ENCODE measurements around the gene CALHM5.

The CALHM5 gene

GRCh38 chr6:116508527-116508926, 2.9 kb upstream of the CALHM5 start:
- no peak for TF ChIP-seq CTCF (IDR thresholded peaks at IDR 0.05; ENCODE audit: low read depth, low read length)

DNA sequence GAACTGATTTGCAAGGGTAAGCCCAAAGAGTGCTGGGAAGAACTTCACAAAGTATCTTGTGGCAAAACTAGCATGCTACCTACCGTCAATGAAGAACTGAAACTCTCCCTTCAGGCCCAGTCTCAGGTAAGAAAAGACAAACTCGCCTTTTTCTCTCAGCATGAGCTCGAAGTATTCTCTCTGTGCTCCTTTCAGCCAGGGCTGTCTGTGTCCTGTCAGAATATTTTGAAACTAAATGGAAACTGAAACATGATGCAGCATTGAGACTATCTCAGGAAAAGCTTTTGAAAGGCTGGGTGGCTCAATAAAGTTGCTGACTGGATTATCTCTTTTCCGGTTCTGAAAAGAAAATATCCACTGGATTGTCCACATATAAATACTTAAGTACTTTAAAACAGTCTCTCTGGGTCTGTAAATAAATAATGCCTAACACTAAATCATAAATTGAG, 696 bp downstream of the CALHM5 start:
- peak overlapping the region; percentile 65 for H3K4me3 ChIP-seq (ENCODE audit: low read depth, low read length)

More at GRCh38 chr6:116508527-116508926, 2.9 kb upstream of the CALHM5 start:
- H3K4me3 ChIP-seq (ENCODE audit: low read depth, low read length), result no peak overlapping the region

GRCh38 chr6:116512734-116513133, 1.3 kb downstream of the CALHM5 start:
- peak overlapping the region; percentile 65 for H3K4me3 ChIP-seq (ENCODE audit: low read depth, low read length)
- no peak for TF ChIP-seq CTCF (IDR thresholded peaks at IDR 0.05; ENCODE audit: low read depth, low read length)

More for the DNA sequence above, 696 bp downstream of the CALHM5 start:
- TF ChIP-seq CTCF (IDR thresholded peaks at IDR 0.05; ENCODE audit: low read depth, low read length), result no peak

DNA sequence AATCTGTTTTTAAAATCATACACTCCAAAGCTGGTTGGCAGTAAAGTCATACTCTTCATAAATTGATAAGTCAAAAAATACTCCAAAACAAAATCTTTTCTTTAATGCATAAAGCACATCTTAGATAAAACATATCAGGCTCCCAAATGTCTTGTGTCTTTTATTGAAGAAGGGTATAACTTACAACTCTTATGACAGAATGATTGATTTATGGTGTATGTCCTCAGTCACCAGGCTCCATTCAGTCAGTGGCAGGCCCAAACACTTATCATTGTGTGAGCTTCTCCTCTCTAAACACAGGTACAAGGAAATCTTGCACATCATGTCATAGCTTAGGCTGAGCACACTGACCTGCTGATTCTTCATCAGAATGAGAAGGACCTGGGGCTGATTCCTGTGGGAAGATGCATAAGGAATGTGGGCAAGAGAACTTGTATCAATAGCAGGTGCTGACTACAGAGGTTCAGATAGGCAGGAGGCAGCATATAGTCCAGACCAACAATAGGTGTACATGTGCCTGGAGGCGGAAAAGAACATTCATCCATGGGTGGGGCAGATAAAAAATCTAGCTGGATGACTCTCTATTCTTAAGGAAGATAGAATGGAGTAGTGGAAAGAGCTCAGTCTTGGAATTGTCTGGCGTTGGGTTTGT, 1.9 kb downstream of the CALHM5 start:
- no peak for TF ChIP-seq CTCF (IDR thresholded peaks at IDR 0.05; ENCODE audit: low read depth, low read length)

DNA sequence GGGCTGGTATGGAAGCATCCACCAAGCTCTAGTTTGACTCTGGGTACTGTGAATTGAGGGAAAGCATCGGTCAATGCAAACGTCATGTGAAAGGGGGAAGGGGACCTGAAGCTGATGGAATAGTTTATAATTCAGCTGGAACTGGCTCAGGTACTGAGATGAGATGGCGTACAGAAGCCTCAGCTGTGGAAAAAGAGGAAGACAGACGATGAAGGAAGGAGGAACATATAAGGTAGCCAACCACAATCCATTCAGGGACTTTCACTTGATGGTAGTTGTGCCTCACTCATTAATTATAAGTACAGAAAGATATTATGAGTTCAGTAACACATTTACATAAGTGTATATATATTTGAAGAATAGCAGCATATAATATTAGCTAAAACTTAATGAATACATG, 2.7 kb downstream of the CALHM5 start:
- no peak for TF ChIP-seq CTCF (IDR thresholded peaks at IDR 0.05; ENCODE audit: low read depth, low read length)
- H3K4me3 ChIP-seq (ENCODE audit: low read depth, low read length), result no peak overlapping the region

More for the DNA sequence above, 1.9 kb downstream of the CALHM5 start:
- peak overlapping the region; percentile 65 for H3K4me3 ChIP-seq (ENCODE audit: low read depth, low read length)

DNA sequence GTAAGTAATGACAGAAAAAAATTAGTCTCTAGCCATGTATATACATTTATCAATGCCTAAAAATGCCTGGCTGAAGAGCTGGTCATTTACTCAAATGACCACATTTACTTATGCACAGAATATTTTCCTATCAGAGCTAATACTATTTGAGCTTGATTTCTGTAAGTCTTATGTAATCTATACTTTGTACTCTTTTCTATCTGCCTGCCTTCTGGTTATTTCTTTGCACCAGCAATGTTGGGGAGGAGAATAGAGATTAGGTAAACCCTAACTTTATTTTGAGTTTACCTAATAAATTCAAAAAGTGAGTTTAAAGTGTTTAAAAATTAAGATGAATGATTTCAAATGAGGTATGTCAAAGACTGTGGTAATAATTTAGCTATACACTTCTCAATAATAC, 3.7 kb downstream of the CALHM5 start:
- TF ChIP-seq CTCF (IDR thresholded peaks at IDR 0.05; ENCODE audit: low read depth, low read length), result no peak
- H3K4me3 ChIP-seq (ENCODE audit: low read depth, low read length), result no peak overlapping the region

DNA sequence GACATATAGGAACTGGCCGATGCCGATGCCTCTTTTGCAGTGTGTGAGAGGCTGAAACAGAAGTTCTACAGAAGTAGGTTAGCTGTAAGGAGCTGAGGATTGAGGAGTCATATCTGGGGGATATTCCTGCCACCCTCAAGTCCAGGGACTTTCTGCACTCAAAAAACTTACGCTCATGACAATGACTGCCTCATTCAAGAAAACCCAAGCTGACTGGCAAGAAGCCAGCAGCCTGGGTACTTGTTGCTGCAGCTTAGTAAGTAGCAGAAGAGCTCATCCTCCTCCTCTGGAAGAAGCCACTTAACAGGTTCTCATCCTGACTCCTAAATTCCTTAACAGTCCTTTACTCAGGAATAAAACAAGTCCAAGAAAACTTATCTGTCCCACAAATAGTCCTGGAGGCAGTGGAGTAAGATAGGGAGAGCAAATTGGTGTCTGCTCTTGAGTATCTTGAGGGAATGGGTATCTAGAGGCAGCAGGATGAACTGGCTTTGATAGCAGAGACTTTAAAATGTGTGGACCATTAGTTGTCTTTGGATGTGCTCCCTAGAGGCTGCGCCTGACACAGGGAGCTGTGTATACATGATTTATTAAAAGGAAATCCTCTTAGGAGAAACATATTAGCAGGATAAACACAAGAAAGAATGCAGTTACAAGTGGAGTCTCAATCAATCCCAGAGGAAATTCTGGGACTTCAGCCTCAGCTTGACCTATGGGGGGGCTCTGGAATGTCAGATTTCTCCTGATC, 7.4 kb downstream of the CALHM5 start:
- H3K4me3 ChIP-seq (ENCODE audit: low read depth, low read length), result no peak overlapping the region
- no peak for TF ChIP-seq CTCF (IDR thresholded peaks at IDR 0.05; ENCODE audit: low read depth, low read length)
